Adipocyte (in vitro differentiated cells): ENCODE data around the gene RBM15B.

ENCODE experiments used
- DNase-seq: peaks from one replicate; pipeline ENCODE4 v3.0.0-alpha.2; 2015; ENCODE audit warnings: low read depth
- H3K27me3 ChIP-seq: replicated peaks from 2 replicates; pipeline ENCODE4 v1.7.0; 2013; ENCODE audit warnings: mild to moderate bottlenecking, low read length, moderate library complexity; ENCODE audit not compliant: control insufficient read depth, insufficient read depth
- H3K36me3 ChIP-seq: 2 replicates; pipeline ENCODE4 v1.7.0; 2013; ENCODE audit warnings: low read length, mild to moderate bottlenecking, moderate library complexity; ENCODE audit not compliant: control insufficient read depth, insufficient read depth, severe bottlenecking
- H3K4me1 ChIP-seq: 2 replicates; pipeline ENCODE4 v1.7.0; 2013; ENCODE audit warnings: mild to moderate bottlenecking, low read length, moderate library complexity; ENCODE audit not compliant: control insufficient read depth, insufficient read depth
- H3K4me3 ChIP-seq: 2 replicates; pipeline ENCODE4 v1.7.0; 2013; ENCODE audit warnings: mild to moderate bottlenecking, low read length, moderate library complexity
- H3K9ac ChIP-seq: 2 replicates; pipeline ENCODE4 v1.7.0; 2013; ENCODE audit warnings: mild to moderate bottlenecking, low read length, moderate library complexity
- H3K9me3 ChIP-seq: 2 replicates; pipeline ENCODE4 v1.7.0; 2013; ENCODE audit warnings: mild to moderate bottlenecking, low read length, moderate library complexity; ENCODE audit not compliant: control insufficient read depth

The RBM15B gene, protein sequence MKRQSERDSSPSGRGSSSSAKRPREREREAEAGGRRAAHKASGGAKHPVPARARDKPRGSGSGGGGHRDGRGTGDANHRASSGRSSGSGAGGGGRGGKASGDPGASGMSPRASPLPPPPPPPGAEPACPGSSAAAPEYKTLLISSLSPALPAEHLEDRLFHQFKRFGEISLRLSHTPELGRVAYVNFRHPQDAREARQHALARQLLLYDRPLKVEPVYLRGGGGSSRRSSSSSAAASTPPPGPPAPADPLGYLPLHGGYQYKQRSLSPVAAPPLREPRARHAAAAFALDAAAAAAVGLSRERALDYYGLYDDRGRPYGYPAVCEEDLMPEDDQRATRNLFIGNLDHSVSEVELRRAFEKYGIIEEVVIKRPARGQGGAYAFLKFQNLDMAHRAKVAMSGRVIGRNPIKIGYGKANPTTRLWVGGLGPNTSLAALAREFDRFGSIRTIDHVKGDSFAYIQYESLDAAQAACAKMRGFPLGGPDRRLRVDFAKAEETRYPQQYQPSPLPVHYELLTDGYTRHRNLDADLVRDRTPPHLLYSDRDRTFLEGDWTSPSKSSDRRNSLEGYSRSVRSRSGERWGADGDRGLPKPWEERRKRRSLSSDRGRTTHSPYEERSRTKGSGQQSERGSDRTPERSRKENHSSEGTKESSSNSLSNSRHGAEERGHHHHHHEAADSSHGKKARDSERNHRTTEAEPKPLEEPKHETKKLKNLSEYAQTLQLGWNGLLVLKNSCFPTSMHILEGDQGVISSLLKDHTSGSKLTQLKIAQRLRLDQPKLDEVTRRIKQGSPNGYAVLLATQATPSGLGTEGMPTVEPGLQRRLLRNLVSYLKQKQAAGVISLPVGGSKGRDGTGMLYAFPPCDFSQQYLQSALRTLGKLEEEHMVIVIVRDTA

DNA sequence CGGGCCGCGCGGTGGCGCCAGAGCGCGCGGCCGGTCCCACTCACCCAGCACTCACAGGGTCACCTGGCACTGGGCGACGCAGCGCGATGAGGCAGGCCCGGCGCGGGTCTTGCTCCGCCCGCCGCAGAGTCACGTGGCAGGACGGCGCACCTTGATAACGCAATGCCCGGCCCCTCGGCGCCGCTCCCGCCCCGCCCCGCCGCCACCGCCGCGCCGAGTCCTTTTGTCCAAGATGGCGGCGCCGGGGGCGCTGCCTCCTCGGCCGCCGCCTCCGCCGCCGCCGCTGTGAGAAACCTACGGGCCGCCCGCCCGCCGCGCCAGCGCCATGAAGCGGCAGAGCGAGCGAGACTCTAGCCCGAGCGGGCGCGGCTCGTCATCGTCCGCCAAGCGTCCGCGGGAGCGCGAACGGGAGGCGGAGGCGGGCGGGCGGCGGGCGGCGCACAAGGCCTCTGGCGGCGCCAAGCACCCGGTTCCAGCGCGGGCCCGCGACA, at the start of gene RBM15B:
Gene RBM15B, plus strand, starts transcription at position 211 of the 491 bp plus-strand sequence. Its CDS starts 115 bp downstream, at position 326.
- H3K27me3 ChIP-seq, result no peaks in the 10 kb centered on the region
- H3K9ac ChIP-seq, result peak within 1 kb of the TSS; percentile 85
- H3K36me3 ChIP-seq, result peaks cover 60% of the 10 kb centered on the region
- peak within 1 kb of the TSS; percentile 80 for H3K4me3 ChIP-seq
- H3K4me1 ChIP-seq, result peaks cover 56% of the 10 kb centered on the region
- DNase-seq, result peak; percentile 98
- H3K9me3 ChIP-seq, result no peaks in the 10 kb centered on the region

DNA sequence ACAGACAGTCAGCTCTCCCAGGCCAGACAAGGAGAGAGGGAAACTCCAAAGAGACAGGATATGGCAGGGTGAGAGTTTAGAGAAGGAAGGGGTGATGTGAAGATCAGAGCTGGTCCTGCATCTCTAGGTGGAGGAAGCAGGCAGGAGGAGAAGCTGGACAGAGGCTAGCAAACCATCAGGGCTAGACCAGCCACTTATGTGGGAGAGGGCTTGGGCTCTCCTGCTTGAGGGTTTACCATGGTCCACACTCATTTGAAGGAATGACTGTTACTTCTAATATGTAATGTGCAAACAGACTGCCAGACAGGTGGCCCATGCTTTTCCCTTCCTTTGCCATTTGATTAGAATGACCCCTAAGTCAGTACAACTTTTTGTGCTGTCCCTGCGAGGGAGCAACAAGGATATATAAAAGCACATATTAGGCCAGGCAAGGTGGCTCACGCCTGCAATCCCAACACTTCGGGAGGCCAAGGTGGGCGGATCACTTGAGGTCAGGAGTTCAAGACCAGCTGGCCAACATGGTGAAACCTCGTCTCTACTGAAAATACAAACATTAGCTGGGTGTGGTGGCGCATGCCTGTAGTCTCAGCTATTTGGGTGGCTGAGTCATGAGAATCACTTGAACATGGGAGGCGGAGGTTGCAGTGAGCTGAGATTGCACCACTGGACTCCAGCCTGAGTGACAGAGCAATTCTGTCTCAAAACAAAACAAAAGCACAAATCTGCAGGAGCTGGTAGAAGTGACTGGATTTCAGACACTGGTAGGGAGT, 47.0 kb upstream of the RBM15B start:
- Histone ChIP-seq H3K36me3 (no peaks in the 10 kb centered on the region), H3K9ac (peak overlapping the region; percentile 73), H3K9me3 (no peaks in the 10 kb centered on the region), H3K27me3 (no peaks in the 10 kb centered on the region), H3K4me1 (peaks cover 41% of the 10 kb centered on the region), H3K4me3 (peak overlapping the region; percentile 35)
- peak; percentile 83 for DNase-seq

DNA sequence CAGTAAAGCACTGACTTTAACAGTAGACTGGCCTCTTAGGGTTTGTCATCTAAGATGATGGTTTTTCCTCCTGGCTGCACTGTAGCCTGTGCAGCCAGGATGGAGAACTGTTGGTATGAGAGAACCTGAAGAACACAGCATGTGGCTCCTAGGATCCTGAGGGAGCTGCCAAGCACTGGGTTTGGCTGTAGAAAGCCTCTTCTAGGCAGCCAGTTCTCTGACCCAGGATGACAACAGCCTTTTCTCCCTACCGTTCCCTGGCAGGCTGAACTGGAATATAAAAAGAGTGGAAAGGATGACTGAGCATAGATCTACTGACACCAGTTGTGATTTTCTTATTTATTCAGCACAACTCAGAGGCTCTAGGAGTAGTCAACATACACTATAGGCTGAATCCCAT, 40.3 kb upstream of the RBM15B start:
- no peak for DNase-seq
- no peaks in the 10 kb centered on the region for H3K36me3 ChIP-seq

DNA sequence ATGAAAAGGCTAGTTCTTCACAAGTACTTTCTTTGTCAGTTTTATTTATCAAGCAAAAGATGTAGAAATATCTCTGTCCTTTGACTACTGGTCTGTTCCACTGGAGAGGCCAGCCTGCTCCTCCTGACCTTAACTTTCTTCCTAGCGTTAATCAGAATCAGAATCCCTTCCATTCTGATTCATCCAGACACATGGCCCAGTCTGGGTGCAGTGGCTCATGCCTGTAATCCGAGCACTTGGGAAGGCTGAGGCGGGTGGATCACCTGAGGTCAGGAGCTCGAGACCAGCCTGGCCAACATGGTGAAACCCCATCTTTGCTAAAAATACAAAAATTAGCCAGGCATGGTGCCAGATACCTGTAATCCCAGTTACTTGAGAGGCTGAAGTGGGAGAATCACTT, 38.0 kb upstream of the RBM15B start:
- H3K4me3 ChIP-seq, result no peak overlapping the region
- no peak for DNase-seq
- H3K9me3 ChIP-seq, result no peaks in the 10 kb centered on the region
- H3K27me3 ChIP-seq, result no peaks in the 10 kb centered on the region
- H3K36me3 ChIP-seq, result no peaks in the 10 kb centered on the region
- peaks cover 5% of the 10 kb centered on the region for H3K4me1 ChIP-seq
- no peak overlapping the region for H3K9ac ChIP-seq

More for the DNA sequence above, 40.3 kb upstream of the RBM15B start:
- Histone ChIP-seq H3K4me3 (no peak overlapping the region), H3K9me3 (no peaks in the 10 kb centered on the region), H3K4me1 (peaks cover 5% of the 10 kb centered on the region), H3K9ac (no peak overlapping the region), H3K27me3 (no peaks in the 10 kb centered on the region)

DNA sequence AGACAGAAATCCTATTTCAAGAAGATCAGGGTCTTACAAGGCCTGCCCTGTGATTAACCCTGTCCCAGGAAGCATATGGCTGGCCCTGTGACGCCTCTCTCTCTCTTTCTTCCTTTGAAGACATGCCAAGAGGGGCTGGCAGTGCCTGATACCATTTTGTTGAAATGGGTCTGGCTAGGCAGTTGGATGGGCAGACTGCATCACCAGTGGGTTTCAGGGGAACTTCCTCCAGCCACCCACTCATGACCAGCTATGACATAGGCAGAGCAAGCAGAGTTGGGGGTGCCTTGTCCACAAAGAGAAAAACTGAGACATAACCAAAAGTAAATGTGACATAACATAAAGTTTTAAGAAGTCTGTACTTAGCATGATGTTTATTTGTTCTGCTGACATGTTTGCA, 37.4 kb upstream of the RBM15B start:
- H3K9me3 ChIP-seq, result no peaks in the 10 kb centered on the region
- no peak overlapping the region for H3K4me3 ChIP-seq
- DNase-seq, result peak; percentile 13
- no peak overlapping the region for H3K9ac ChIP-seq
- no peaks in the 10 kb centered on the region for H3K27me3 ChIP-seq
- H3K4me1 ChIP-seq, result peaks cover 5% of the 10 kb centered on the region
- H3K36me3 ChIP-seq, result no peaks in the 10 kb centered on the region

DNA sequence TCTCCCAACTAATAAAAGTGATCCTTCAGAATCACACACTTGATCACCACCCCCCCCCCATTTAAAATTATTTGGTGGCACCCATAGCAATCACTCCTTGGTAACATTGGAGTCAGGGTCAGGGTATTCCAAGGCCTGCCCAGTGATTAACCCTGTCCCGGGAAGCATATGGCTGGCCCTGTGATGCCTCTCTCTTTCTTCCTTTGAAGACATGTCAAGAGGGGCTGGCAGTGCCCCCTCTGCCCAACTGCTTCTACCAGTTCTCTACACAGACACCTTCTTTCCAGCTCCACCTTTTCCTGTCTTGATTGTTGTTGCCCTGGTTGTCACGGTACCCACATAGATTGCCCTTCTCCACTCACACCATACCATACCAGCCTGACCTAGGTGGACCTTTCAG, 36.9 kb upstream of the RBM15B start:
- no peaks in the 10 kb centered on the region for H3K9me3 ChIP-seq
- no peak for DNase-seq
- no peak overlapping the region for H3K4me3 ChIP-seq
- peaks cover 5% of the 10 kb centered on the region for H3K4me1 ChIP-seq
- no peaks in the 10 kb centered on the region for H3K27me3 ChIP-seq
- no peaks in the 10 kb centered on the region for H3K36me3 ChIP-seq
- no peak overlapping the region for H3K9ac ChIP-seq

DNA sequence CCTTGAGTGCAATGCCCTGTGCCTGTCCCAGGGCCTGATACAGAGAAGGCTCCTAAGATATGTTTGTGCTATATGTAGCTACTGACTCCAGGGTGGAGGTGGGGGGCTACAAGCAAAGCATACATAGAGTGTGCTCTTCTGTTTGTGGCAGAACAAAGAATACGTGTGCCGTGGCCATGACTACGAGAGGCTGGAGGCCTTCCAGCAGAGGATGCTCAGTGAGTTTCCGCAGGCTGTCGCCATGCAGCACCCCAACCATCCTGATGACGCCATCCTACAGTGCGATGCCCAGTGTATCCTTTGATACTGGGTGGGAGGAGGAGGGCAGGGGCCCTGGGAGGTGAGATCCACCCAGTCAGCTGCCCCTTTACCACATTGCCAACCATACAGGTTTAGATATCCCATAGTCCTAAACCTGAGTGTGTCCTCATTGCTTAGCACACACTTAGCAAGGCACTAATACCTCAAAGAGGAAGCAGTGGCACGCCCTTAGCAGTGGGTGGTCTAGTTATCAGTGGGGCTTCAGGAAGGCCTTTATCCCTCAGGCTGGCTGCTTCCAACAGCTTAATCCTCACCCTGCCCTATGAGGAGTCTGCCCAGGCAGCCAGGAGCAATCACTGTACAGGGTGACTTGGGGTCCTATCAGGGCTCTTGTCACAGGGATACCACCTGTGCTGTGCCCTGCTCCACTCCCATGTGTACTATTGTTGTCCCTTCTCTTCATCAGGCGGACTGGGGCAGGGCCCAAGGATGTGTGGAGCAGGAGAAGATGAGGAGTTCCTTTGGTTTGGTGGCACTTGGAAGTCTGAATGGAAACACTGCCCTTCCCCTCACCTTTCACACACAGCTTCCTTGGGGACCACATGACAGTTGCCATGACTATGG, 36.1 kb upstream of the RBM15B start:
- no peak overlapping the region for H3K4me3 ChIP-seq
- H3K9ac ChIP-seq, result no peak overlapping the region
- H3K36me3 ChIP-seq, result no peaks in the 10 kb centered on the region
- H3K9me3 ChIP-seq, result no peaks in the 10 kb centered on the region
- peaks cover 5% of the 10 kb centered on the region for H3K4me1 ChIP-seq
- no peaks in the 10 kb centered on the region for H3K27me3 ChIP-seq
- no peak for DNase-seq

DNA sequence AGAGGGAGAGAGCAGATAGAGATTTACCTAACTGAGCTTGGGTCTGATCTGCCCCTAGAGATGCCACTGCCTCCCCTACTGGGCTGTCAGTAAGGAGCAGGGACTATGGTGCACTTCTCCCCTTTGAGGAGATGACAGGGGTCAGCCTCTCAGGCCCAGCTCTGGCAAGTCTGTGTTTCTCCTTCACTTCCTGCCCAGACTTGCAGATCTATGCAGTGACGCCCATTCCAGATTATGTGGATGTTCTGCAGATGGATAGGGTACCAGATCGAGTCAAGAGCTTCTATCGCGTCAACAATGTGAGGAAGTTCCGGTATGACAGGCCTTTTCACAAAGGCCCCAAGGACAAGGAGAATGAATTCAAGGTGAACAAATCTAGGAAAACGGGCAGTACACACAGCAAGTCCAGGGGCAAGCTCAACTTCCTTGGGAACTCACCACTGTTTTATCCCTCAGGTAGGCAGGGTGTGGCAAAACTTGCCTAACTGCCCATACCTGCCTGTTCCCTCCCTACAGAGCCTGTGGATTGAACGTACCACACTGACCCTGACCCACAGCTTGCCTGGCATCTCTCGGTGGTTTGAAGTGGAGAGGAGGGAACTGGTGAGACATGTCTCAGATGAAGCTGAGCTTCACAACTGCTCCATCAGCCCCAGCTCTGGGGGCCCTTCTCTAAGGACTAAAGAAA, 35.0 kb upstream of the RBM15B start:
- H3K4me3 ChIP-seq, result no peak overlapping the region
- peaks cover 5% of the 10 kb centered on the region for H3K4me1 ChIP-seq
- H3K27me3 ChIP-seq, result no peaks in the 10 kb centered on the region
- no peaks in the 10 kb centered on the region for H3K36me3 ChIP-seq
- no peaks in the 10 kb centered on the region for H3K9me3 ChIP-seq
- DNase-seq, result no peak
- no peak overlapping the region for H3K9ac ChIP-seq

DNA sequence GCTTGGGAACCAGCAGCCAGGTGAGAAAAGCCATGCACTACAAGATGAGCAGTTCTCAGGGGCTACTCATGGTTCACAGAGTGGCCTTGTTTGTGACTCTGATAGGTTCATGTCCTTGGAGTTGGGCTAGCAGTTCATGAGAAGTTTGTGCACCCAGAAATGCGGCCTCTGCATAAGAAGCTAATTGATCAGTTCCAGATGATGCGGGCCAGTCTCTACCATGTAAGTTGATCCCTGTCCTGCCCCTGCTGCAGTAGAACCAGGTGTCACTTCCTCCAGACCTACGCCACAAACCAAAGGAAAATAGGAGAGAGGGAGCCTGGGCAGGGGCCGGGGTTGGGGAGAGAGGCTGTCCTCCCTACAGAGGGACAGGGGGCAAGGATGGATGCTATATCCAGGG, 33.2 kb upstream of the RBM15B start:
- no peak for DNase-seq
- Histone ChIP-seq H3K4me1 (peaks cover 5% of the 10 kb centered on the region), H3K27me3 (no peaks in the 10 kb centered on the region)

DNA sequence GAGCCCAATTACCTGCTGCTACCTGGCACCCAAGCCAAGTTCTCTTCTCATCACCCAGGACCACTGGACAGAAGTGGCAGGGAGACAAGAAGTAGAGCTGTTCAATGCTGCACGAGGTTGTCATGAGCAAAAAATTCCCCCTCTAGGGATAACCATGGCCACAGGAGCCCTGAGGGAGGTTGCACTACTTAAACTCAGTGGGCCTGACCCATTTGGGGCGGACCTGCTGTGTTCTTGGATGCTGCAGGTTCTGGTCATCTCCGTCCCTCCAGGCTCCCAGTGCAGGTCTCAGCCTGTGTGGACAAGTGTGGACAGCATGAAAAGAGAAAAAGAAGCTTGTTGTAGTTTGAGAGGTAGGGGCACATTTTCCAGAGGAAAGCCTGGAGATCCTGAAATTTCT, 32.1 kb upstream of the RBM15B start:
- Histone ChIP-seq H3K4me3 (no peak overlapping the region), H3K36me3 (no peaks in the 10 kb centered on the region), H3K27me3 (no peaks in the 10 kb centered on the region), H3K4me1 (peaks cover 5% of the 10 kb centered on the region), H3K9me3 (no peaks in the 10 kb centered on the region), H3K9ac (no peak overlapping the region)
- no peak for DNase-seq

More for the DNA sequence above, 33.2 kb upstream of the RBM15B start:
- Histone ChIP-seq H3K36me3 (no peaks in the 10 kb centered on the region), H3K9ac (no peak overlapping the region), H3K4me3 (no peak overlapping the region), H3K9me3 (no peaks in the 10 kb centered on the region)
